Measurements from ENCODE around the gene AGAP5. TPM values are rescaled to one million over a fixed set of nuclear protein-coding genes. Genes with fewer than 3 reads are reported as not detected.

AGAP5 gene
- total and polyA plus RNA-seq, 9 of the 15 experiments (the other 6 are each of a cell fraction or from before 2014, with no cell fraction given): 0.32 to 7.5 (median 5.3) TPM

DNA sequence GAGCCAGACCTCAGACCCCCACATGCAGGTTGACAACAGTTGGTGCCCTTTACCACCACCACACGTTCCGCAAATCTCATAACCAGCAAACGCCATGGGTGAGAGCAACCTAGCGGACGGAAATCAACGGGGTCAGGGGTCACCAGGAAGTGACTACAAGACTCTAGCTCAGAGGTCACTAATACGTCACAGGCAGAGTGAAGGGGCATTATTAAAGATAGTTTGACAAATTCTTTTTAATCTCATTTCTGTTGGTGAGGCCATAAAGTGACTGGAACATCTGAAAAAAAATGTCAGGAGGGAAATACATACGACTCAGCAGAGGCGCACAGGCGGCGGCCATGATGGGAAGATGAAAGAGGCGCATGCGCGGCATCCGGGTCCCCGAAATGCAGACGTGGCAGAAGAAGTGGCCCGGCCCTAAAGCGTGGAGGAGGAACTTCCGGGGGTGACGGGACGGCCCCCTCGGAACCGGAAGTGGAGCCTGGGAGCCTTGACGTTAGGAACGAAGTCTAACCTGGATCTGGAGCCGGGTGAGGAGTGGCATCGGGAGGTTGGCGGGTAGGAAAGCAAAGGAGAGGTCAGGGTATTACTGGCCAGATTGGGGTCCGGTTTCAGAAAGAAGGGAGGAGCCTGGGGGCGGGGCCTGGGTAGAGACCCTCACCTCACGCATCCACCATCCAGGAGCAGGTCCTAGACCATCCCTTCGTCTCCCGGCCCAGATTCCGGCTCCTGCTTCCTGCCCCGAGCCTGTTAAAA is 46.2 kb upstream of the AGAP5 start, which contains the start of gene SEC24C (continued):
- TF ChIP-seq ZNF134 (CRISPR knock-in tag; conservative IDR thresholded peaks at IDR 0.05): peak; percentile 31; the same call in 1 of the 2 replicates
- TF ChIP-seq, protein P1, sequence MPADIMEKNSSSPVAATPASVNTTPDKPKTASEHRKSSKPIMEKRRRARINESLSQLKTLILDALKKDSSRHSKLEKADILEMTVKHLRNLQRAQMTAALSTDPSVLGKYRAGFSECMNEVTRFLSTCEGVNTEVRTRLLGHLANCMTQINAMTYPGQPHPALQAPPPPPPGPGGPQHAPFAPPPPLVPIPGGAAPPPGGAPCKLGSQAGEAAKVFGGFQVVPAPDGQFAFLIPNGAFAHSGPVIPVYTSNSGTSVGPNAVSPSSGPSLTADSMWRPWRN (IDR thresholded peaks at IDR 0.05; ENCODE audit: low read depth): no peak
- TF ChIP-seq CBX3 (IDR thresholded peaks at IDR 0.05; ENCODE audit: borderline replicate concordance in 1 of 2, low read length in 2 of 2): peak in 1 of 2 experiments; percentile 63; a peak in 2 of 3 replicates
- TF ChIP-seq TFAM (CRISPR knock-in tag; conservative IDR thresholded peaks at IDR 0.05): no peak
- no peak for TF ChIP-seq CBFA2T2 (conservative IDR thresholded peaks at IDR 0.05)
- no peak for TF ChIP-seq CEBPG (CRISPR knock-in tag; IDR thresholded peaks at IDR 0.05)
- no peak for TF ChIP-seq CEBPG (tag; conservative IDR thresholded peaks at IDR 0.05 in 1 of 2, IDR thresholded peaks at IDR 0.05 in 1 of 2)
- no peak for TF ChIP-seq ZNF408 (CRISPR knock-in tag; IDR thresholded peaks at IDR 0.05; ENCODE audit: low read depth)
- TF ChIP-seq, protein P2, sequence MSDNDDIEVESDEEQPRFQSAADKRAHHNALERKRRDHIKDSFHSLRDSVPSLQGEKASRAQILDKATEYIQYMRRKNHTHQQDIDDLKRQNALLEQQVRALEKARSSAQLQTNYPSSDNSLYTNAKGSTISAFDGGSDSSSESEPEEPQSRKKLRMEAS (CRISPR knock-in tag; IDR thresholded peaks at IDR 0.05): peak; percentile 80; the same call in 1 of the 2 replicates
- TF ChIP-seq ZNF436 (CRISPR knock-in tag; IDR thresholded peaks at IDR 0.05): no peak
- TF ChIP-seq PML (IDR thresholded peaks at IDR 0.05; ENCODE audit: low read length): peak; percentile 80
- no peak for TF ChIP-seq ZNF140 (CRISPR knock-in tag; IDR thresholded peaks at IDR 0.05)
- TF ChIP-seq, protein P3, sequence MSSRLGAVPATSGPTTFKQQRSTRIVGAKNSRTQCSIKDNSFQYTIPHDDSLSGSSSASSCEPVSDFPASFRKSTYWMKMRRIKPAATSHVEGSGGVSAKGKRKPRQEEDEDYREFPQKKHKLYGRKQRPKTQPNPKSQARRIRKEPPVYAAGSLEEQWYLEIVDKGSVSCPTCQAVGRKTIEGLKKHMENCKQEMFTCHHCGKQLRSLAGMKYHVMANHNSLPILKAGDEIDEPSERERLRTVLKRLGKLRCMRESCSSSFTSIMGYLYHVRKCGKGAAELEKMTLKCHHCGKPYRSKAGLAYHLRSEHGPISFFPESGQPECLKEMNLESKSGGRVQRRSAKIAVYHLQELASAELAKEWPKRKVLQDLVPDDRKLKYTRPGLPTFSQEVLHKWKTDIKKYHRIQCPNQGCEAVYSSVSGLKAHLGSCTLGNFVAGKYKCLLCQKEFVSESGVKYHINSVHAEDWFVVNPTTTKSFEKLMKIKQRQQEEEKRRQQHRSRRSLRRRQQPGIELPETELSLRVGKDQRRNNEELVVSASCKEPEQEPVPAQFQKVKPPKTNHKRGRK (tag; IDR thresholded peaks at IDR 0.05): no peak
- TF ChIP-seq ZNF224 (CRISPR knock-in tag; IDR thresholded peaks at IDR 0.05): no peak
- peak; percentile 96 to 97 for TF ChIP-seq NRF1 (conservative IDR thresholded peaks at IDR 0.05 in 1 of 2, IDR thresholded peaks at IDR 0.05 in 1 of 2)
- peak; percentile 84 for TF ChIP-seq RBM39 (optimal IDR thresholded peaks at IDR 0.05; ENCODE audit: low read depth, low read length)
- peak; percentile 56 for TF ChIP-seq TEAD4 (IDR thresholded peaks at IDR 0.05; ENCODE audit: low read length)
- no peak for TF ChIP-seq TEAD4 (CRISPR knock-in tag; IDR thresholded peaks at IDR 0.05; ENCODE audit: borderline replicate concordance)
- 0 out of 4 replicates have a peak, but pooled peaks of 1 of the 2 experiments have one; percentile 27 for TF ChIP-seq NONO (IDR thresholded peaks at IDR 0.05; ENCODE audit: low read depth in 2 of 2, low read length in 1 of 2)
- TF ChIP-seq, protein P4, sequence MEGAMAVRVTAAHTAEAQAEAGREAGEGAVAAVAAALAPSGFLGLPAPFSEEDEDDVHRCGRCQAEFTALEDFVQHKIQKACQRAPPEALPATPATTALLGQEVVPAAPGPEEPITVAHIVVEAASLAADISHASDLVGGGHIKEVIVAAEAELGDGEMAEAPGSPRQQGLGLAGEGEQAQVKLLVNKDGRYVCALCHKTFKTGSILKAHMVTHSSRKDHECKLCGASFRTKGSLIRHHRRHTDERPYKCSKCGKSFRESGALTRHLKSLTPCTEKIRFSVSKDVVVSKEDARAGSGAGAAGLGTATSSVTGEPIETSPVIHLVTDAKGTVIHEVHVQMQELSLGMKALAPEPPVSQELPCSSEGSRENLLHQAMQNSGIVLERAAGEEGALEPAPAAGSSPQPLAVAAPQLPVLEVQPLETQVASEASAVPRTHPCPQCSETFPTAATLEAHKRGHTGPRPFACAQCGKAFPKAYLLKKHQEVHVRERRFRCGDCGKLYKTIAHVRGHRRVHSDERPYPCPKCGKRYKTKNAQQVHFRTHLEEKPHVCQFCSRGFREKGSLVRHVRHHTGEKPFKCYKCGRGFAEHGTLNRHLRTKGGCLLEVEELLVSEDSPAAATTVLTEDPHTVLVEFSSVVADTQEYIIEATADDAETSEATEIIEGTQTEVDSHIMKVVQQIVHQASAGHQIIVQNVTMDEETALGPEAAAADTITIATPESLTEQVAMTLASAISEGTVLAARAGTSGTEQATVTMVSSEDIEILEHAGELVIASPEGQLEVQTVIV (CRISPR knock-in tag; IDR thresholded peaks at IDR 0.05; ENCODE audit: borderline replicate concordance): no peak
- TF ChIP-seq, protein P5, sequence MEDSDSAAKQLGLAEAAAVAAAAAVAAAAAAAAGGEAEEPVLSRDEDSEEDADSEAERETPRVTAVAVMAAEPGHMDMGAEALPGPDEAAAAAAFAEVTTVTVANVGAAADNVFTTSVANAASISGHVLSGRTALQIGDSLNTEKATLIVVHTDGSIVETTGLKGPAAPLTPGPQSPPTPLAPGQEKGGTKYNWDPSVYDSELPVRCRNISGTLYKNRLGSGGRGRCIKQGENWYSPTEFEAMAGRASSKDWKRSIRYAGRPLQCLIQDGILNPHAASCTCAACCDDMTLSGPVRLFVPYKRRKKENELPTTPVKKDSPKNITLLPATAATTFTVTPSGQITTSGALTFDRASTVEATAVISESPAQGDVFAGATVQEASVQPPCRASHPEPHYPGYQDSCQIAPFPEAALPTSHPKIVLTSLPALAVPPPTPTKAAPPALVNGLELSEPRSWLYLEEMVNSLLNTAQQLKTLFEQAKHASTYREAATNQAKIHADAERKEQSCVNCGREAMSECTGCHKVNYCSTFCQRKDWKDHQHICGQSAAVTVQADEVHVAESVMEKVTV (CRISPR knock-in tag; IDR thresholded peaks at IDR 0.05): peak; percentile 41; the same call in 1 of the 2 replicates
- no peak for TF ChIP-seq CHD2 (IDR thresholded peaks at IDR 0.05; ENCODE audit: low read depth, low read length)
